Measurements from ENCODE around the gene DNAJC28. TPM values are rescaled to one million over a fixed set of nuclear protein-coding genes. Genes with fewer than 3 reads are reported as not detected.

The DNAJC28 gene
- total RNA-seq, 4 donors from 2014 or later: 0.67 to 4.1 (median 2.7) TPM

DNA sequence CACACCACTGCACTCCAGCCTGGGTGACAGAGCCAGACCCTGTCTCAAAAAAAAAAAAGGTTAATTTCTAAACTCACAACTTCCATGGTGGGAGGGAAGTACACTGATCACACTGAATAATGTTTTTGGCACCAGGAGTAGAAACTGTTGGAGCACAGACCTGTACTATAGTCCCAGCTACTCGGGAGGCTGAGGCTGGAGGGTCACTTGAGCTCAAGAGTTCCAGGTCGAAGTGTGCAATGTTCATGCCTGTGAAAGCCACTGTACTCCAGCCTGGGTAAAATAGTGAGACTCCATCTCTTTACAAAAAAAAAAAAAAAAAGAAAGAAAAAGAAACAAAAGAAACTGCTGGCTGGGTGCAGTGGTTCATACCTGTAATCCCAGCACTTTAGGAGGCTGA is 47.0 kb downstream of the DNAJC28 start:
- TF ChIP-seq POLR2AphosphoS5 (IDR thresholded peaks at IDR 0.05) (no peak), POLR2A (IDR thresholded peaks at IDR 0.05) (no peak), EP300 (IDR thresholded peaks at IDR 0.05) (no peak)
- TF ChIP-seq, protein P1, sequence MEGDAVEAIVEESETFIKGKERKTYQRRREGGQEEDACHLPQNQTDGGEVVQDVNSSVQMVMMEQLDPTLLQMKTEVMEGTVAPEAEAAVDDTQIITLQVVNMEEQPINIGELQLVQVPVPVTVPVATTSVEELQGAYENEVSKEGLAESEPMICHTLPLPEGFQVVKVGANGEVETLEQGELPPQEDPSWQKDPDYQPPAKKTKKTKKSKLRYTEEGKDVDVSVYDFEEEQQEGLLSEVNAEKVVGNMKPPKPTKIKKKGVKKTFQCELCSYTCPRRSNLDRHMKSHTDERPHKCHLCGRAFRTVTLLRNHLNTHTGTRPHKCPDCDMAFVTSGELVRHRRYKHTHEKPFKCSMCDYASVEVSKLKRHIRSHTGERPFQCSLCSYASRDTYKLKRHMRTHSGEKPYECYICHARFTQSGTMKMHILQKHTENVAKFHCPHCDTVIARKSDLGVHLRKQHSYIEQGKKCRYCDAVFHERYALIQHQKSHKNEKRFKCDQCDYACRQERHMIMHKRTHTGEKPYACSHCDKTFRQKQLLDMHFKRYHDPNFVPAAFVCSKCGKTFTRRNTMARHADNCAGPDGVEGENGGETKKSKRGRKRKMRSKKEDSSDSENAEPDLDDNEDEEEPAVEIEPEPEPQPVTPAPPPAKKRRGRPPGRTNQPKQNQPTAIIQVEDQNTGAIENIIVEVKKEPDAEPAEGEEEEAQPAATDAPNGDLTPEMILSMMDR (IDR thresholded peaks at IDR 0.05): no peak
- peaks cover 0 to 29% (median 6%) of the 10 kb centered on the region in 3 donors for H3K4me1 ChIP-seq
- no peak overlapping the region for H3K4me3 ChIP-seq
- no peak for ATAC-seq
- no peaks in the 10 kb centered on the region for H3K27me3 ChIP-seq
- H3K27ac ChIP-seq: peak overlapping the region in 2 of 4 donors; percentile 14 to 45
- WGBS, 2 donors (ENCODE audit: low coverage in 1 of 2): 40 to 55% methylated on average over 1 to 2 of the region's 2 CpGs
- H3K9me3 ChIP-seq: no peaks in the 10 kb centered on the region
- H3K36me3 ChIP-seq: peaks cover 0 to 54% of the 10 kb centered on the region in 2 donors

DNA sequence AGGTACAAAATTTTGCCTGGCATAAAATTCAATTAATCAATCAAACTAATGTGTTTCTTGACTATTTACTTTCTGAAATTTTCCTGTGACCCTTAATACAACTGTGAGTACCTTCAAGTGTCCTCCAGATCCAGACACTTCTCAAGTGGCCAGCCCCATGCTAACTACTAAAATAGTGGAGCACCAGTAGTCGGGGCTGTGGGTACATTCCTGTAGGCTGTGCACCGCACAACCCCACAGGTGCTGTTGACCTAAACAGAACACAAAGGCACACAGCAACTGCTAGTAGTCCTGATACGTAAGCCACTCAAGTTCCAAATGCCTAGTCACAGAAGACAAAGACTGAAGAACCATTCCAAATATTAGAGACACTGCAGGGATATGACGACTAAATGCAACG is 48.3 kb downstream of the DNAJC28 start:
- Histone ChIP-seq H3K27me3 (no peaks in the 10 kb centered on the region), H3K9me3 (no peaks in the 10 kb centered on the region), H3K4me1 (peaks cover 0 to 29% (median 6%) of the 10 kb centered on the region in 3 donors), H3K27ac (peak overlapping the region in 1 of 4 donors; percentile 68), H3K36me3 (peaks cover 0 to 54% of the 10 kb centered on the region in 2 donors), H3K4me3 (no peak overlapping the region)
- WGBS, 2 donors (ENCODE audit: low coverage in 1 of 2): 85 to 95% methylated on average over 3 to 5 of the region's 5 CpGs
- no peak for ATAC-seq
- TF ChIP-seq, protein P1 (IDR thresholded peaks at IDR 0.05): no peak
- no peak for TF ChIP-seq POLR2A (IDR thresholded peaks at IDR 0.05)
- TF ChIP-seq POLR2AphosphoS5 (IDR thresholded peaks at IDR 0.05): no peak
- no peak for TF ChIP-seq EP300 (IDR thresholded peaks at IDR 0.05)

DNA sequence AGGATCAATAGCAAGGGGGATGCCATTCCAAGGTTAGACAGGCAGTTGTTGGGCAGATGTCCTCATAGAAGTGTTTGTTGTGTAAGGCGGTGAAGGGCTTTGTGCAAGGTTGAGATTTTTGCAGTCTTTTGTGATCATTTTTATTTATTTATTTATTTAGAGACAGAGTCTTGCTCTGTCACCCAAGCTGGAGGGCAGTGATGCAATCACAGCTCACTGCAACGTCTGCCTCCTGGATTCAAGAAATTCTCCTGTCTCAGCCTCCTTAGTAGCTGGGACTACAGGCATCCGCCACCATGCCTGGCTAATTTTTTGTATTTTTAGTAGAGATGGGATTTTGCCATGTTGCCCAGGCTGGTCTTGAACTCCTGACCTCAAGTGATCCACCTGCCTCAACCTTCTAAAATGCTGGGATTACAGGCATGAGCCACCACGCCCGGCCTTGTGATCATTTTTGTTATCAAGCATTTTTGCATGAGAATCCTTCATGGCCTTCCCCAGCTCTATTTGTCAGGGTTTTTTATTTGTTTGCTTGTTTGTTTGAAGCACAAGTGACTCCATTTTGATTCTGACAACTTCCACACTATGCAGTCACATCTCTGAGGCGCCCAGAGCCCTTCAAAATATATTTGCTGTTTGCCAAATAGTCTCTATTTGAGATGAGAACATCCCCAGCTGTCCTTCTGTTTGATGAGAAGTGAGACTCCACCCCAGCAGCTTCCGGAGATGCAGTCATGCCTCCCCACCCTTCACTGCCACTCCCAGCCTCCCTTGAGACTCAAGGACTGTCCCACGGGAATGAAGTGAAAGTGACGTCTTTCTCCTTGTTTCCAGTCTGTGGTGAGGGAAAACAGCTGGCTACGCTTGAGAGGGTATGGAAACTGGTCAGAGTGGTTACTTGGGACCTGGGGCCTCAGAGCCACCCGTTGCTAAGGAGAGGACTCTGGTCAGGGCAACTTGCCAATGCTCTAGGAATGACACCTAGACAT is 49.7 kb downstream of the DNAJC28 start:
- Histone ChIP-seq H3K4me1 (peaks cover 0 to 29% (median 6%) of the 10 kb centered on the region in 3 donors), H3K36me3 (peaks cover 0 to 54% of the 10 kb centered on the region in 2 donors), H3K27ac (peak overlapping the region in 3 of 4 donors; percentile 13 to 68 (median 55)), H3K4me3 (no peak overlapping the region), H3K9me3 (no peaks in the 10 kb centered on the region), H3K27me3 (no peaks in the 10 kb centered on the region)
- WGBS, 2 donors (ENCODE audit: low coverage in 1 of 2): 70 to 78% methylated on average over 2 to 7 of the region's 11 CpGs
- TF ChIP-seq POLR2AphosphoS5 (IDR thresholded peaks at IDR 0.05) (peak; percentile 60), EP300 (IDR thresholded peaks at IDR 0.05) (no peak), POLR2A (IDR thresholded peaks at IDR 0.05) (no peak)
- TF ChIP-seq, protein P1 (IDR thresholded peaks at IDR 0.05): no peak
- ATAC-seq: peak; percentile 53

Other genes with a start within 250 kb of the DNAJC28 start
- 10 to 100 TPM; 13.1 to 23.7 (median 20.5) TPM for gene IL10RB, start 225.3 kb downstream of the DNAJC28 start, total RNA-seq
- gene IFNAR1, start 166.7 kb downstream of the DNAJC28 start, total RNA-seq: 10 to 100 TPM; 28.9 to 44.1 (median 31.9) TPM
- 10 to 100 TPM; 19.6 to 53.7 (median 41.1) TPM for gene IFNGR2, start 88.3 kb downstream of the DNAJC28 start, total RNA-seq
- 100 to 1,000 TPM in 1 of 4 donors, 10 to 100 TPM in 3; 56.4 to 175 (median 90.0) TPM for gene TMEM50B, start 11.7 kb downstream of the DNAJC28 start, total RNA-seq
- 10 to 100 TPM; 41.8 to 74.2 (median 67.6) TPM for gene GART, start 50.4 kb upstream of the DNAJC28 start, total RNA-seq
- 100 to 1,000 TPM; 134 to 474 (median 401) TPM for gene SON, start 51.3 kb upstream of the DNAJC28 start, total RNA-seq
- 1 to 10 TPM; 3.1 to 7.2 (median 4.7) TPM for gene DONSON, start 97.0 kb upstream of the DNAJC28 start, total RNA-seq
- gene CRYZL1, start 150.0 kb upstream of the DNAJC28 start, total RNA-seq: 10 to 100 TPM; 24.4 to 47.3 (median 33.0) TPM
- gene ITSN1, start 150.8 kb upstream of the DNAJC28 start, total RNA-seq: 10 to 100 TPM; 33.0 to 50.5 (median 45.9) TPM